Measurements from ENCODE around the gene AGAP1. TPM values are rescaled to one million over a fixed set of nuclear protein-coding genes. Genes with fewer than 3 reads are reported as not detected.

Gene AGAP1
- total RNA-seq, 1 donor from 2014 or later: 46.3 TPM

DNA sequence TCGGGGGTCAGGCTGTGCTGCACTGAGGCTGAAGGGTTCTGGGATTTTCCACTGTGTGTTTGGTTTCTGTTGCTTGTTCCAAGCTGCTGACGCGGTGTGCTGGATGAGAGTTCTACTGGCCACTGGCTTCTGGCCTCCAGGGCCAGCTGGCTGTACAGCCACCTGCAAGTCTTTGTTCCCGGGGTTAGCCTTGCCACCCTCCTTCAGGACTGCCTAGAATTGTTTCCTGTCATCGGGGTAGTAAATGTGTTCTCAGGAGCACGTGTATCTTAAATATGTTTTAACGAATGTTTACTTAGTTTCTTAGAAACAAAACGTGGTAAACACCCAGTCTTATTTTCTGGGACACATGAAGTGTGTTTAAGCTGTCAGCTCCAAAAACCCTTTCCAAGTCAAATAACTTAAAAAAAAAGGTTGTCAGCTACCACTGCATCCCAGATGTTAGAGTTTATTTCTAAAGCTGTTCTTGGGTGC is 231.2 kb downstream of the AGAP1 start:
- Mint-ChIP-seq H3K36me3 (peaks cover 16% of the 10 kb centered on the region), H3K27ac (no peak overlapping the region), H3K4me3 (no peak overlapping the region), H3K4me1 (ENCODE audit: unreplicated experiment) (peaks cover 17% of the 10 kb centered on the region), H3K9me3 (no peaks in the 10 kb centered on the region), H3K27me3 (no peaks in the 10 kb centered on the region)
- no peak for DNase-seq (ENCODE audit: extremely low spot score, unreplicated experiment)
- TF ChIP-seq, protein P1, sequence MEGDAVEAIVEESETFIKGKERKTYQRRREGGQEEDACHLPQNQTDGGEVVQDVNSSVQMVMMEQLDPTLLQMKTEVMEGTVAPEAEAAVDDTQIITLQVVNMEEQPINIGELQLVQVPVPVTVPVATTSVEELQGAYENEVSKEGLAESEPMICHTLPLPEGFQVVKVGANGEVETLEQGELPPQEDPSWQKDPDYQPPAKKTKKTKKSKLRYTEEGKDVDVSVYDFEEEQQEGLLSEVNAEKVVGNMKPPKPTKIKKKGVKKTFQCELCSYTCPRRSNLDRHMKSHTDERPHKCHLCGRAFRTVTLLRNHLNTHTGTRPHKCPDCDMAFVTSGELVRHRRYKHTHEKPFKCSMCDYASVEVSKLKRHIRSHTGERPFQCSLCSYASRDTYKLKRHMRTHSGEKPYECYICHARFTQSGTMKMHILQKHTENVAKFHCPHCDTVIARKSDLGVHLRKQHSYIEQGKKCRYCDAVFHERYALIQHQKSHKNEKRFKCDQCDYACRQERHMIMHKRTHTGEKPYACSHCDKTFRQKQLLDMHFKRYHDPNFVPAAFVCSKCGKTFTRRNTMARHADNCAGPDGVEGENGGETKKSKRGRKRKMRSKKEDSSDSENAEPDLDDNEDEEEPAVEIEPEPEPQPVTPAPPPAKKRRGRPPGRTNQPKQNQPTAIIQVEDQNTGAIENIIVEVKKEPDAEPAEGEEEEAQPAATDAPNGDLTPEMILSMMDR (conservative IDR thresholded peaks at IDR 0.05): no peak

DNA sequence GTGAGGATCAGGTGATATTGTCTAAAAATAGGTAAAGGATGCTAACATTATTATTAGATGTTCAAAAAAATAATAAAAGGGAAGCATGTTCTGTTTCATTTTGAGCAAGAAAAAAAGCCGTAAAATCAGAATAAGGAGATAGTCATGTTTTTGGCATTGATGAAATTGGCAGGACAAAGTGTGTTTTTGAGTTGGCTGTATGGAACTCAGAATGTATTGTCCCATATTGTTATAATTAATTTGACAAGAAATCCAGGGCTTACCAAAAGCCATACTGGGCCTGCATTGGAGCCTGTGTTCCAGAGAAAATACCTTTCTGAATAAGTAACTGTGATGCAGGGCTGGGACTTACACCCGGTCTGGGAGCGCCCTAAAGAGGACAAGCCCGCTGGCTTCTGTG is 232.0 kb downstream of the AGAP1 start:
- H3K36me3 Mint-ChIP-seq: peaks cover 13% of the 10 kb centered on the region
- TF ChIP-seq, protein P1 (conservative IDR thresholded peaks at IDR 0.05): no peak
- DNase-seq (ENCODE audit: extremely low spot score, unreplicated experiment): no peak

DNA sequence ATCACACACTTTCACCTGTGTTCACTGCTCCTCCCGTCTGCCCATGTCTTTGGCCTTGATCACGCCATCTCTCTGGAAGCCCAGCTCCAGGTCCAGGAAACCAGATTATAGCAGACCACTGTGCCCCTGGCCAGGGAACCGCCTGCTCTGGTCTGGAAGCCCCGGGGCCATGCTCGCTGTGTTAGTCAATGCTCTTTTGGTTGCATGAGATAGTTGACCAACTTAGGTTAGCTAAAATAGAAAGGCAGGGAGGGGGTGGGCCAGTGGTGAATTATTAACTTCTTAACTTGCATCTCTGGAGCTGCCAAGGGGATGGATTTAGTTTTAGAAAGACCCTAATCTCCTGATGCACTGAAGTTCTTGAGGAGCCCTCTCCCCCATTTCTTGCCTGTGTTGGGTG is 232.7 kb downstream of the AGAP1 start:
- Mint-ChIP-seq H3K9me3 (no peaks in the 10 kb centered on the region), H3K4me1 (ENCODE audit: unreplicated experiment) (peaks cover 24% of the 10 kb centered on the region), H3K27ac (no peak overlapping the region), H3K27me3 (no peaks in the 10 kb centered on the region), H3K4me3 (no peak overlapping the region), H3K36me3 (peaks cover 14% of the 10 kb centered on the region)
- no peak for DNase-seq (ENCODE audit: extremely low spot score, unreplicated experiment)
- TF ChIP-seq, protein P1 (conservative IDR thresholded peaks at IDR 0.05): no peak

More for the DNA sequence above, 232.0 kb downstream of the AGAP1 start:
- Mint-ChIP-seq H3K4me3 (no peak overlapping the region), H3K9me3 (no peaks in the 10 kb centered on the region), H3K27ac (no peak overlapping the region), H3K4me1 (ENCODE audit: unreplicated experiment) (peaks cover 19% of the 10 kb centered on the region), H3K27me3 (no peaks in the 10 kb centered on the region)

DNA sequence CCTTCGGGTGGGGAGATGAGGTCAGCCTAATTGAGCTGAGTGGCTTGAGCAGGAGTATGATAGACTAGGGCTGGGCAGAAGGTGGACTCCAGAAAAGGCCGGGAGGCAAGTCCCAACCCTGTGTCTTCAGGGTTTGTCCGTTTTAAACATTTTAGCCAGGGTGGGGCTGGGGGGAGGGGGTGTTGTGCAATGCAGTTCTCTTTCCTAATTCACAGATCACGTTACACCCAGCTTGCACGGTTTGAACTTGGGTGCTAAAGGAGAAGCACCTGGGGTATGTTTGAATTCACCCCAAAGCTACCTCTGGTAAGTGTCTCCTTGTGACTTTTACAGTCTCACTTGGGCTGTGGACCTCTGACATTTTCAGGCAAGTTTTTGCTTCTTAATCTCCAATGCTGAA is 233.3 kb downstream of the AGAP1 start:
- no peaks in the 10 kb centered on the region for H3K9me3 Mint-ChIP-seq

DNA sequence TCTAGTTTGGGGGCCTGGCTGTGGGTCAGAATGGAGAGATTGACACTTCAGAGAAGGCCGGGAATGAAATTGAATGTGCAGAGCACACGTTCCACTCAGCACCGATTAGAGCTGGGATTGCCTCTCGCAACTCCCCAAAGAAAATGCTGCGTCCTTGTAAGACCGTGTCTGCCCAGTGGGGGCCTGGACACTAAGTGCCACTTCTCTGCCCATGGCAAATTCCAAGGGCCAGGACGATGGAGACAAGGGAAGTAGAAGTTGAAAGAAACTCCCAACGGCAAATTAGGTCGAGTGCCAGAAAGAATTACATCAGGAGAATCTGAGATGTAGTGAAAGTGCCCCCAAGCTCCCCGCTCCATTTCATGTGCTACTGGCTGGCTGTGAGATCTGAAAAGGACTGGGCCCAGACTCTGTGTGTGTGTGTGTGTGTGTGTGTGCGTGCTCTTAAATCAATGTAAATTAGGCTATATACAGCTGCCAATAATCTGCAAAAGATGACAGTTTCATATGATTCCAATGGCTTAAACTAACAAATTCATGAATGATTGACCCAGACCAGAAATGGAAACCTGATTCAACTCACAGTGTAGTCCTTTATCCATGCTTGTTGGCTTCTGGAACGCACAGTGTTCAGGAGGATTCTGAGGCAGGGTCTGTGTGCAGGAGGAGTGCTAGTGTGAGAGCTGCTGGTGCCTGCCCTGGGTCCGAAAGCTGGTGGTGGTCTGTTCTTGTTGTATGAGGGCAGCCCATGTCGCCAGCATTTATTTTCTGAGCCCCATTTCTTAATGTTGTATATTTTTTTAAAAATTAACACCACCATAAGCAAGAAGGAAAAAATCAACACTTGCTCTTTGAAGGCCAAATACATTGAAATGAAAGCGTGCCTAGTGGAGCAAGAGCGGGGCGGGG is 234.3 kb downstream of the AGAP1 start:
- H3K27me3 Mint-ChIP-seq: no peaks in the 10 kb centered on the region
- no peak for DNase-seq (ENCODE audit: extremely low spot score, unreplicated experiment)
- no peaks in the 10 kb centered on the region for H3K9me3 Mint-ChIP-seq
- H3K4me3 Mint-ChIP-seq: no peak overlapping the region
- peaks cover 3% of the 10 kb centered on the region for H3K36me3 Mint-ChIP-seq
- H3K4me1 Mint-ChIP-seq (ENCODE audit: unreplicated experiment): peaks cover 24% of the 10 kb centered on the region
- no peak overlapping the region for H3K27ac Mint-ChIP-seq
- TF ChIP-seq, protein P1 (conservative IDR thresholded peaks at IDR 0.05): no peak

More for the DNA sequence above, 233.3 kb downstream of the AGAP1 start:
- Mint-ChIP-seq H3K36me3 (peaks cover 9% of the 10 kb centered on the region), H3K4me3 (no peak overlapping the region), H3K4me1 (ENCODE audit: unreplicated experiment) (peaks cover 24% of the 10 kb centered on the region), H3K27me3 (no peaks in the 10 kb centered on the region), H3K27ac (no peak overlapping the region)
- TF ChIP-seq, protein P1 (conservative IDR thresholded peaks at IDR 0.05): no peak
- no peak for DNase-seq (ENCODE audit: extremely low spot score, unreplicated experiment)

Measured in type B pancreatic cell (in vitro differentiated cells).